Measurements from ENCODE around the gene FTCD. TPM values are rescaled to one million over a fixed set of nuclear protein-coding genes. Genes with fewer than 3 reads are reported as not detected.

Gene FTCD
- total and polyA plus RNA-seq, 10 of the 15 experiments (the other 5 are each of a cell fraction or from before 2014, with no cell fraction given) = 0.27 to 0.28 TPM; not detected in 8

GRCh38 chr21:46124083-46124925 lies 31.1 kb downstream of the FTCD start:
- H3K4me3 ChIP-seq = no peak overlapping the region
- DNase-seq (ENCODE audit: low read depth, low spot score) (no peak), FAIRE-seq (no peak), ATAC-seq (no peak)
- no peak overlapping the region for H2AFZ ChIP-seq (ENCODE audit: control insufficient read depth, low read depth, low read length)
- POLR2A ChIA-PET = no interaction called here
- no peak overlapping the region for H3K4me2 ChIP-seq (ENCODE audit: control insufficient read depth, insufficient read depth)
- RAD21 ChIA-PET (ENCODE audit: unreplicated experiment) = no interaction called here
- H3K9me3 ChIP-seq (replicated peaks; ENCODE audit: control insufficient read depth, insufficient read depth, low read length) = no peaks in the 10 kb centered on the region
- no peak overlapping the region for H3K9ac ChIP-seq (ENCODE audit: control insufficient read depth, insufficient read depth, low read length)
- no peaks in the 10 kb centered on the region for H4K20me1 ChIP-seq (ENCODE audit: control insufficient read depth, insufficient read depth)
- intact Hi-C loops (cut with micrococcal nuclease; ENCODE audit: unreplicated experiment) = no loop called here
- H3K27me3 ChIP-seq (replicated peaks in 1 of 2; ENCODE audit: control insufficient read depth in 2 of 2, insufficient read depth in 2 of 2, low read length in 1 of 2) = no peaks in the 10 kb centered on the region
- H3K27ac ChIP-seq (ENCODE audit: control insufficient read depth, insufficient read depth) = no peak overlapping the region
- no TSS peak for BruUV-seq (replicated peaks)
- 25% methylated on average over 11 of the region's 16 CpGs for WGBS (ENCODE audit: insufficient coverage, insufficient replicate concordance, low lambda C conversion rate, missing lambda C conversion rate)
- H3K36me3 ChIP-seq (ENCODE audit: control insufficient read depth in 2 of 2, insufficient read depth in 2 of 2, low read length in 1 of 2) = no peaks in the 10 kb centered on the region
- no peaks in the 10 kb centered on the region for H3K79me2 ChIP-seq (ENCODE audit: control insufficient read depth, insufficient read depth, low read length)
- in situ Hi-C loops (cut with MboI) = no loop called here
- SMC1A ChIA-PET (ENCODE audit: uncharacterized antibody, unreplicated experiment) = no interaction called here
- no peaks in the 10 kb centered on the region for H3K4me1 ChIP-seq (ENCODE audit: control insufficient read depth, insufficient read depth, low read length)
- CTCF ChIA-PET = no interaction called here
- TF ChIP-seq ZNF384 (IDR thresholded peaks at IDR 0.05; ENCODE audit: borderline replicate concordance, low read depth, low read length) (no peak), TARDBP (IDR thresholded peaks at IDR 0.05; ENCODE audit: borderline replicate concordance) (no peak), CREB1 (IDR thresholded peaks at IDR 0.05; ENCODE audit: low read depth) (no peak)

- H3K4me2 ChIP-seq (ENCODE audit: control insufficient read depth, insufficient read depth) = no peak overlapping the region
- H3K4me1 ChIP-seq (ENCODE audit: control insufficient read depth, insufficient read depth, low read length) = no peaks in the 10 kb centered on the region
- no peak overlapping the region for H3K9ac ChIP-seq (ENCODE audit: control insufficient read depth, insufficient read depth, low read length)
- BruUV-seq (replicated peaks) = no TSS peak
- 33% methylated on average over 7 of the region's 12 CpGs for WGBS (ENCODE audit: insufficient coverage, insufficient replicate concordance, low lambda C conversion rate, missing lambda C conversion rate)
- FAIRE-seq (no peak), DNase-seq (ENCODE audit: low read depth, low spot score) (no peak), ATAC-seq (no peak)
- intact Hi-C loops (cut with micrococcal nuclease; ENCODE audit: unreplicated experiment) (no loop called here), in situ Hi-C loops (cut with MboI) (no loop called here)
- H2AFZ ChIP-seq (ENCODE audit: control insufficient read depth, low read depth, low read length) = no peak overlapping the region
- RAD21 ChIA-PET (ENCODE audit: unreplicated experiment) = no interaction called here
- no peak overlapping the region for H3K4me3 ChIP-seq
- no peak overlapping the region for H3K27ac ChIP-seq (ENCODE audit: control insufficient read depth, insufficient read depth)
- no peaks in the 10 kb centered on the region for H3K27me3 ChIP-seq (replicated peaks in 1 of 2; ENCODE audit: control insufficient read depth in 2 of 2, insufficient read depth in 2 of 2, low read length in 1 of 2)
- H3K9me3 ChIP-seq (replicated peaks; ENCODE audit: control insufficient read depth, insufficient read depth, low read length) = no peaks in the 10 kb centered on the region
- no peaks in the 10 kb centered on the region for H3K79me2 ChIP-seq (ENCODE audit: control insufficient read depth, insufficient read depth, low read length)
- H3K36me3 ChIP-seq (ENCODE audit: control insufficient read depth in 2 of 2, insufficient read depth in 2 of 2, low read length in 1 of 2) = no peaks in the 10 kb centered on the region
- POLR2A ChIA-PET = no interaction called here
- no peaks in the 10 kb centered on the region for H4K20me1 ChIP-seq (ENCODE audit: control insufficient read depth, insufficient read depth)
- CTCF ChIA-PET = no interaction called here
- SMC1A ChIA-PET (ENCODE audit: uncharacterized antibody, unreplicated experiment) = no interaction called here
- TF ChIP-seq CEBPZ (IDR thresholded peaks at IDR 0.05; ENCODE audit: low read depth, low read length) = no peak
- TF ChIP-seq ESRRA (IDR thresholded peaks at IDR 0.05; ENCODE audit: low read length) = no peak
- TF ChIP-seq, protein P1, sequence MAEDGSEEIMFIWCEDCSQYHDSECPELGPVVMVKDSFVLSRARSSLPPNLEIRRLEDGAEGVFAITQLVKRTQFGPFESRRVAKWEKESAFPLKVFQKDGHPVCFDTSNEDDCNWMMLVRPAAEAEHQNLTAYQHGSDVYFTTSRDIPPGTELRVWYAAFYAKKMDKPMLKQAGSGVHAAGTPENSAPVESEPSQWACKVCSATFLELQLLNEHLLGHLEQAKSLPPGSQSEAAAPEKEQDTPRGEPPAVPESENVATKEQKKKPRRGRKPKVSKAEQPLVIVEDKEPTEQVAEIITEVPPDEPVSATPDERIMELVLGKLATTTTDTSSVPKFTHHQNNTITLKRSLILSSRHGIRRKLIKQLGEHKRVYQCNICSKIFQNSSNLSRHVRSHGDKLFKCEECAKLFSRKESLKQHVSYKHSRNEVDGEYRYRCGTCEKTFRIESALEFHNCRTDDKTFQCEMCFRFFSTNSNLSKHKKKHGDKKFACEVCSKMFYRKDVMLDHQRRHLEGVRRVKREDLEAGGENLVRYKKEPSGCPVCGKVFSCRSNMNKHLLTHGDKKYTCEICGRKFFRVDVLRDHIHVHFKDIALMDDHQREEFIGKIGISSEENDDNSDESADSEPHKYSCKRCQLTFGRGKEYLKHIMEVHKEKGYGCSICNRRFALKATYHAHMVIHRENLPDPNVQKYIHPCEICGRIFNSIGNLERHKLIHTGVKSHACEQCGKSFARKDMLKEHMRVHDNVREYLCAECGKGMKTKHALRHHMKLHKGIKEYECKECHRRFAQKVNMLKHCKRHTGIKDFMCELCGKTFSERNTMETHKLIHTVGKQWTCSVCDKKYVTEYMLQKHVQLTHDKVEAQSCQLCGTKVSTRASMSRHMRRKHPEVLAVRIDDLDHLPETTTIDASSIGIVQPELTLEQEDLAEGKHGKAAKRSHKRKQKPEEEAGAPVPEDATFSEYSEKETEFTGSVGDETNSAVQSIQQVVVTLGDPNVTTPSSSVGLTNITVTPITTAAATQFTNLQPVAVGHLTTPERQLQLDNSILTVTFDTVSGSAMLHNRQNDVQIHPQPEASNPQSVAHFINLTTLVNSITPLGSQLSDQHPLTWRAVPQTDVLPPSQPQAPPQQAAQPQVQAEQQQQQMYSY (CRISPR knock-in tag; IDR thresholded peaks at IDR 0.05) = no peak
- no peak for TF ChIP-seq EED (IDR thresholded peaks at IDR 0.05; ENCODE audit: low read depth)
Observed at GRCh38 chr21:46122758-46123683, 32.4 kb downstream of the FTCD start.

All from GM12878 (cell line).